Glomerular visceral epithelial cell (primary cell): ENCODE results near the gene OBSCN.

Source experiments
- DNase-seq: peaks from one replicate; pipeline ENCODE4 v3.0.0-alpha.2; 2016; ENCODE audit errors: extremely low spot score

Gene OBSCN

GRCh38 chr1:228321435-228321834, 113.6 kb downstream of the OBSCN start:
- no peak for DNase-seq

GRCh38 chr1:228321895-228322294, 114.1 kb downstream of the OBSCN start:
- no peak for DNase-seq

GRCh38 chr1:228323401-228323800, 115.6 kb downstream of the OBSCN start:
- DNase-seq, result no peak

- no peak for DNase-seq
Observed at GRCh38 chr1:228325267-228325666, 117.4 kb downstream of the OBSCN start.

GRCh38 chr1:228329887-228330286, 122.0 kb downstream of the OBSCN start:
- no peak for DNase-seq

- DNase-seq, result no peak
Observed at GRCh38 chr1:228332797-228333738, 125.2 kb downstream of the OBSCN start.

GRCh38 chr1:228333739-228334115, 125.9 kb downstream of the OBSCN start:
- no peak for DNase-seq

GRCh38 chr1:228334226-228334935, 126.5 kb downstream of the OBSCN start:
- DNase-seq, result no peak

GRCh38 chr1:228334954-228335353, 127.1 kb downstream of the OBSCN start:
- DNase-seq, result no peak

- DNase-seq, result no peak
Observed at GRCh38 chr1:228335406-228336307, 127.8 kb downstream of the OBSCN start.

- DNase-seq, result no peak
Observed at GRCh38 chr1:228336308-228337030, 128.6 kb downstream of the OBSCN start.

- no peak for DNase-seq
Observed at GRCh38 chr1:228337031-228337564, 129.3 kb downstream of the OBSCN start.

- DNase-seq, result no peak
Observed at GRCh38 chr1:228337711-228338520, 130.1 kb downstream of the OBSCN start.

GRCh38 chr1:228338521-228339051, 130.7 kb downstream of the OBSCN start:
- no peak for DNase-seq

GRCh38 chr1:228339059-228339704, 131.3 kb downstream of the OBSCN start:
- no peak for DNase-seq

GRCh38 chr1:228339766-228340685, 132.2 kb downstream of the OBSCN start:
- DNase-seq, result no peak

- DNase-seq, result no peak
Observed at GRCh38 chr1:228340686-228341449, 133.0 kb downstream of the OBSCN start.

GRCh38 chr1:228341450-228341813, 133.6 kb downstream of the OBSCN start:
- no peak for DNase-seq
